Coronary artery (tissue), 2 donors: Measurements from ENCODE around the gene RBPJ.
"Not testable (repeated sequence)": the region's sequence is repeated elsewhere in the genome, so short reads cannot be mapped to it uniquely, and the experiment has no call there.

Source experiments
- DNase-seq: peaks from one replicate; pipeline ENCODE4 v3.0.0-alpha.2; 2017; ENCODE audit warnings: low spot score
- H3K27ac ChIP-seq, 2 donors: fragments of 200-600 bp; sonication (generic); one replicate each; pipeline ENCODE4 v1.5.1; 2016 to 2019
- H3K4me3 ChIP-seq: fragments of 200-600 bp; sonication (generic); 2 replicates; pipeline ENCODE4 v1.5.1; 2016; ENCODE audit warnings: mild to moderate bottlenecking, moderate library complexity
- CTCF ChIP-seq: fragments of 200-600 bp; sonication (generic); IDR thresholded peaks from one replicate; pipeline ENCODE4 v1.5.1; 2019; ENCODE audit warnings: antibody characterized with exemption

The RBPJ gene

GRCh38 chr4:26384380-26385057 is 63.7 kb downstream of the RBPJ start:
- no peak for TF ChIP-seq CTCF
- DNase-seq, result no peak
- no peak overlapping the region for H3K4me3 ChIP-seq
- H3K27ac ChIP-seq, result no peak overlapping the region

- no peak for DNase-seq
- Histone ChIP-seq H3K4me3 (no peak overlapping the region), H3K27ac (no peak overlapping the region)
- TF ChIP-seq CTCF, result no peak
Observed at GRCh38 chr4:26385690-26386089, 64.9 kb downstream of the RBPJ start.

DNA sequence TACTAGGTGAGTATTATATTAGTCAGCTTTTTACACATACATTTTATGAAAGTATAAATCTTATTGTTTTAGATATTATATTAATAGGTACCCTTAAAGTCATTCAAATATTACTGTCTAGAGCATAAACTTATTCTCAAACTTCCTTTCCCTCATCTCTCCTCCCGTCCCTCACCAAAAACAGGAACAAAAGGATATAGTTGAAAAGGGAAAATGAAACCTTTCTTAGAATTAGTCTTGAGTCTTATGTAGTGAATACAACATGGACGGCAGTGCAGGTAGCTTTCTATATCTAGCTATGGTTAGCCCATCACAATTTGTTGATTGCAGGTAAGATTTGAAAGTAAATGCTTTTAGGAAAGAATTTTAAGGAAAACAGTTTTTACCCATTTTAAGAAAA is 65.6 kb downstream of the RBPJ start:
- DNase-seq, result no peak
- Histone ChIP-seq H3K27ac (no peak overlapping the region), H3K4me3 (no peak overlapping the region)
- no peak for TF ChIP-seq CTCF

GRCh38 chr4:26388671-26389070 is 67.9 kb downstream of the RBPJ start:
- Histone ChIP-seq H3K4me3 (no peak overlapping the region), H3K27ac (no peak overlapping the region)
- no peak for DNase-seq
- no peak for TF ChIP-seq CTCF

DNA sequence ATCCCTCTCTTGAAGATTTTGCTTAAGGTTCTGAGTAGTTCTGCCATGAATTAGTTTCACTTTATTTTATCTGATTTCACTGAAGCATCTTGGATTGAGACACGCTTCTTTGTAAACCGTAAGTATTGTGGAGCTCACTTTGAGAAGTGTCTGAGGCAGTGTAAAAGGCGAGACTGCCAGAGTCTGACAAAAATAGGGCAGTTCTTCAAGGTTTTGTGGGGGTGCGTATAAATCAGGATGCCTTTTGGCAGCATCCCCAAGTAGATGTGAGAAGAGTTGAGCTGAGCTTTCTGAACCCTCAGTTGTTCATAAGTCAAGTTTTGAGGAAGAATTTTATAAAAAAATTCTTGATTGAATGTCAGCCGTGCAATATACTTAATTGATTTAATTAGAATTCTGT is 76.3 kb downstream of the RBPJ start:
- TF ChIP-seq CTCF, result no peak
- no peak for DNase-seq
- H3K4me3 ChIP-seq, result no peak overlapping the region
- no peak overlapping the region for H3K27ac ChIP-seq

- no peak for TF ChIP-seq CTCF
- no peak overlapping the region for H3K27ac ChIP-seq
- no peak overlapping the region for H3K4me3 ChIP-seq
- no peak for DNase-seq
Observed at GRCh38 chr4:26400132-26400531, 79.3 kb downstream of the RBPJ start.

DNA sequence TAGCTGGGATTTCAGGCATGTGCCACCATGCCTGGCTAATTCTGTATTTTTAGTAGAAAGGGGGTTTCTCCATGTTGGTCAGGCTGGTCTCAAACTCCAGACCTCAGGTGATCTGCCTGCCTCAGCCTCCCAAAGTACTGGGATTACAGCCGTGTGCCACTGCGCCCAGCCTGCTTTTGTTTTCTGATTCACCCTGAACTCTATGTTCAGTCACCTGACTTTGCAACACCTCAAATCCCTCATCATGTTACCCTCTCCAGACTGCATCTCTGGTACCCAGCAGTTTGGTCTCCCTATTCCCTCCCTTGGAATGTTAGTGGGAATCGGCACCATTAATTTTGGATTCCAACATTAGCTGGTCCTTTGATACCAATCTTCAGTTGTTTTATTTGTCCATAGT is 81.2 kb downstream of the RBPJ start:
- not testable (repeated sequence) for H3K4me3 ChIP-seq, DNase-seq, H3K27ac ChIP-seq

DNA sequence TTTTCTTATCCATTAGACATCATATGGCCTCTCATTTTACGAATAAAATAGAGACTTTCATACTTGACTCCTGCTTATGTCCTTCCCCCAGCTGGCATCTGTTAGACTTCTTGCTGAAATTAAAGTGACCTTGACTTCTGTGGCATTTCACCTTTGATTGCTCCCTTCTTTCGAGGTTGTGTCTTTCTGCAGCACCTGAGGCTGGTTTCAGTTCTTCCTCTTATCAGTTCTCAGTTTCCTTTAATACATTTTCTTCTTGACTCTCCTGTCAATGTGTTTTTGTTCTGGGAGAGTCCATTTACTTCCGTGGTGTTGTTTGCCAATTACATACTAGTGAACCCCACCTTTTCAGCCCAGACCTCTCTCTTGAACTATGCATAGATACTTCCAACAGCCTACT is 81.6 kb downstream of the RBPJ start:
- Histone ChIP-seq H3K4me3 (no peak overlapping the region), H3K27ac (no peak overlapping the region)
- TF ChIP-seq CTCF, result no peak
- no peak for DNase-seq
